ENCODE results near the gene EFNA4.

Gene EFNA4

GRCh38 chr1:155075535-155075934 lies 12.0 kb downstream of the EFNA4 start:
- DNase-seq: no peak

- DNase-seq: no peak
Measured at GRCh38 chr1:155076371-155076770, 12.8 kb downstream of the EFNA4 start.

GRCh38 chr1:155077346-155077745 lies 13.8 kb downstream of the EFNA4 start:
- DNase-seq: no peak

- DNase-seq: no peak
Measured at GRCh38 chr1:155077758-155078445, 14.4 kb downstream of the EFNA4 start.

DNA sequence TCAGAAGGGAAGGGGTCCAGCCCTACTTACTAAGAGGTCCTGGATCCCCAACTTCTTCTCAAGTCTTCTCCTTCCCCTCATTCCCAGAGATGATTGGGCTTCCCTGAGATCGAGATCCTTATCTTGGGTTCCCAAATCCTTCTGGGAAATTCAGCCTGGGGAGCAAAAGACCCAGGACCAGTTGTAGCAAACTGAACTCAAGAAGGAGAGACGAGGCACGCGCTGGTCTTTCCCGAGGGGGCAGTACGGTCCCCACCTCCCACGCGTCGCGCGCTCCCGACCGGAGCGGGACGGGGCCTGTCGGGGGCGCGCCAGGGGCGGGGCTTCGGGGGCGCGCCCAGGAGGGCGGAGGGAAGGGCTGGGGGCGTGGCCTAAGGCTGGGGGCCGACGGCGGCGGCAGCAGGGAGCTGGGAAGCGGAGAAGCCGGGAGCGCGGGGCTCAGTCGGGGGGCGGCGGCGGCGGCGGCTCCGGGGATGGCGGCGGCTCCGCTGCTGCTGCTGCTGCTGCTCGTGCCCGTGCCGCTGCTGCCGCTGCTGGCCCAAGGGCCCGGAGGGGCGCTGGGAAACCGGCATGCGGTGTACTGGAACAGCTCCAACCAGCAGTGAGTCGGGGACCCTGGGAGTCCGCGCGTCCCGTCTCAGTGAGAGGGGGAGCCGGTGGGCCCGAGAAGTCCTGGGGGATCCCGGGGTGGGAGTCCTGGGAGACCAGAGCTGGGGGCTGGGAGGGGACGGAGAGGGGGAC lies 15.1 kb downstream of the EFNA4 start, which contains the start of gene EFNA3:
TSS of gene EFNA3 (plus strand) at position 369 of the 741 bp plus-strand sequence. CDS start at position 474, 105 bp downstream.
- peak; percentile 49 for DNase-seq

GRCh38 chr1:155079210-155079486 lies 15.6 kb downstream of the EFNA4 start:
- DNase-seq: no peak

DNA sequence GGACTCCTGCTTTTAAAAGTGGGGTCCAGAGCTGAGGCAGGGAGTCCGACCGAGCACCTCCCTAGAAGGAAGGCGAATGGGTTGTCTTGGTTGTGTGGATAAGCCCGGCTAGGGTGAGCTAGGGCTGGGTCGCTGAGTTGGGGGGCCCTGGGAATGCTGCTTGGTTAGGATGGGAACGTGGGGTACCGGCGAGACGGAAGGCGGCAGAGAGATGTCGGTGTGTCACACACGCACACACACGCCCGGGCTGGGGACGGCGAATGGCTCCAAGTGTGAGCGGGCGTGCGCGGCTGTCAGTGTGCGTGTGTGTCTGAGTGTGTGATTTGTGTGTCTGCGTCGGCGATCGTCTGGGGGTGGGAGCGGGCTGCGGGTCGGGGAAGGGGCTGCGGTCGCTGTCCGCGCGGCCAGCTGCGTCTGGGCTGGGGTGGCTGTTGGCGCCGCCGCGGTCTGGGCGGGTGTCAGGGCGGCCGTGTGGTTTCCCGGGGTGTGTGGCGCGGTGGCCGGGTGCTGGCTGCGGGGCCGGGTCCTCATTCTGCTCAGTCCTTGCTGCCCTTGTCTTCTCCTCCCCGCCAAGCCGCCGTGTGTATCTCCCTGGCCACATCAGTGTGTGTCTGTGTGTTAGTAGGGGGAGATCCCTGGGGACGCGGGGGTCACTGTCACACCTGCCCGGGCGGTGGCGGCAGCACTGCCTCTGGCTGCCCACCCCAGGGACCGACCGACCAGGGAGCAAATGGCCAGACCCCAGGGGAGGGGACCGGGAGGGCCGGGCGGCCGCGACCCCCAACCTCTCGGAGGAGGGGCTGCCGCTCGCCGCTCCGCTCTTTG lies 16.2 kb downstream of the EFNA4 start:
- DNase-seq: no peak

DNA sequence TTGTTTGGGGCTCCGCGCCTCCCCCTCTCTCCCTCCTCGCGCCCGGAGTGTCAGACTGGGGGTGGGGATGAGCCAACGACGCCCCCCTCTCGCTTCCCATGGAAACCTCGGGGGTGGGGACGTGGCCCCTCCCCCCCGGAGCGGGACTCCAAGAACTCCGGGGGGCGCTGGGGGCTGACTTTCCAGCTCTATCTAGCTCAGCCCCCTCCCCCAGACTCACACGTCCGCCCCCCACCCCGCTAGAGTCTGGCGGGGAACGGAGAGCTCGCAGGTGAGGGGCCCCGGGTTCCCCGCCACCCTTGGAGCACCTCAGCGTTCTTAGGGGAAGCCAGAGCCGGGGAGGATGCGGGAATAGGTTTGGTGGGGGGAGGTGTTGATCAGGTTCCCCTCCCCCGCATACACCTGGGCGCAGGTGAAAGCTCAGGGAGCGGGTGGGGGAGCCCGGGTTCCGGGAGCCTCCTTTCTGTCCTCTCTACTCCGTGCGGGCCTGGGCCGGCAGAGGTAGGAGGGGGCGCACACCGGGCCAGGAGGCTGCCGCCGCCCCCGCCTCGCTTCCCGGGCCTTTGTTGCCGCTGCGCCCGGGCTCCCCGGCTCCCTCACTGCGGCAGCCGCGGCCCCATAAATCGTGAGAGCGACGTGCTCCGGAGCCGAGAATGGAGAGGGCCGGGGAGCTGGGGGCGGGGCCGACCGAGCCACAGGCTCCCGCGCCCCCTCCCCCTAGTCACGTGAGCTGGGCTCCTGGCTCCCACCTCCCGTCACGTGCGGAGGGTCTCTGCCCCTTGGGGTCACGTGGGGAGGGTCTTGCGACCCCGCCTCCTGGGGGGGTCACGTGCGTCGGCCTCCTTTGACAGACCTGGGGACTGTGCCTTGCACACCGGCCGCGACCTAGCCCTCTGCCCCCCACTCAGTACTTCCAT lies 17.0 kb downstream of the EFNA4 start:
- peak; percentile 26 for DNase-seq

DNA sequence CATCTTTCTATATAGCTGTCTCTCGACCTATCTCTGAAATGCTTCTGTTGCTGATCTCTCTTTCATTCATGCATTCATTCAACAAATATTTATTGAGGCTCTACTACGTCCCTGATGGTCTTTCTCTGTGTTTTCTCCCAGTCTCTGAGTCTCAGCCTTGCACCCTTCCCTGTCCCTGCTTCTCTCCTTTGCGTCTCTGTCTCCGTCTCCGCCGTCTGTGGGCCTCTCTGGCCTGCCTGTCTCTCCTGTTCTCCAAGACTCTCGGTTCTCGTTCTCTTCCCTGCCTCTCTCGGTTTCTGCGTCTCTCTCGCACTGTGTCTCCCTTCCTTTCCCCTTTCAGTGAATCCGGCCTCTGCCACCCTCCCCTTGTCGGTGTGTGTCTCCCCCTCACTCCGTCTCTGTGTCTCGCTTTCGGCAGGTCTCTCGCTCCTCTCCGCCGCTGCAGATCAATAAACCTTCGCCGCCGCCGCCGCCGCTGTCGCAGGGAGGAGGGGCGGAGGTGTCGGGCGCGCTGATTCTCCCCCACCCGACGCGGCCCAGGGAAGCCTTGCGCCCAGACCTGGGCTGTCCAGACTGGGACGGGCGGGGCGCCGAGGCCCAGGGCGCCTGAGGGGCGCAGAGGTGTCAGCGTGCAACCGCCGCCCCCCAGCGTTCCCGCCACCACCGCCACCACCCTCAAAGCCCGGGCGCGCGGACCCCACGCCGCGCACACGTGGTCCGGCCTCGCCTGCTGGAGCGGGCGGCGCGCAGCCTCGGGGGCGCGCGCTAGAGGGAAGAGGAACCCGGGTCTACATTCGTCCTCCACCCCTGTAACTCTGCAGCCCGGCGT lies 18.1 kb downstream of the EFNA4 start:
- DNase-seq: peak; percentile 35

GRCh38 chr1:155082301-155083051 lies 18.9 kb downstream of the EFNA4 start:
- peak; percentile 2 for DNase-seq

DNA sequence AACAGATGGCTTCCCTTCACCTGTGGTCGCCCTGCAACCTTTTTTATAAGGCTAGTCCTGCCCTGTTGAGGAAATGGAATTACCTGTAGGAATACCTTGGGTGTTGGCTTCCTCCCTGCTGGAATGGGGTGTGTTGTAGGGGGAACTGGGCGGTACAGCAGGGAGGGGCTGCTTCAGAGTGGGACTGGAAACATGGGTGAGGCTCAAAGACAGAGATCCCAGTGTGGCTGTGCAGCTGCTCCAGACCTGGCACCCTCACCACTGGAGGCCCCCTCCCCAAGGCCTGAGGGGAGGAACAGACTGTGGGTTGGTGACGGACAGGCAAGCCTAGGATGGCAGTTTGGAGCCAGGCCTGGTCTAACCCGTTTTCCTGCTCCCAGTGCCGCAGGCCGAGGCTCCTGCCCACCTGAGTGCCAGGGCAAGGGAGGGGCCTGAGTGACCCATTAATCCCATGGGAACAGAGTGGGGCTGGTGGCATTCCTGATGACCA lies 19.6 kb downstream of the EFNA4 start:
- no peak for DNase-seq

DNA sequence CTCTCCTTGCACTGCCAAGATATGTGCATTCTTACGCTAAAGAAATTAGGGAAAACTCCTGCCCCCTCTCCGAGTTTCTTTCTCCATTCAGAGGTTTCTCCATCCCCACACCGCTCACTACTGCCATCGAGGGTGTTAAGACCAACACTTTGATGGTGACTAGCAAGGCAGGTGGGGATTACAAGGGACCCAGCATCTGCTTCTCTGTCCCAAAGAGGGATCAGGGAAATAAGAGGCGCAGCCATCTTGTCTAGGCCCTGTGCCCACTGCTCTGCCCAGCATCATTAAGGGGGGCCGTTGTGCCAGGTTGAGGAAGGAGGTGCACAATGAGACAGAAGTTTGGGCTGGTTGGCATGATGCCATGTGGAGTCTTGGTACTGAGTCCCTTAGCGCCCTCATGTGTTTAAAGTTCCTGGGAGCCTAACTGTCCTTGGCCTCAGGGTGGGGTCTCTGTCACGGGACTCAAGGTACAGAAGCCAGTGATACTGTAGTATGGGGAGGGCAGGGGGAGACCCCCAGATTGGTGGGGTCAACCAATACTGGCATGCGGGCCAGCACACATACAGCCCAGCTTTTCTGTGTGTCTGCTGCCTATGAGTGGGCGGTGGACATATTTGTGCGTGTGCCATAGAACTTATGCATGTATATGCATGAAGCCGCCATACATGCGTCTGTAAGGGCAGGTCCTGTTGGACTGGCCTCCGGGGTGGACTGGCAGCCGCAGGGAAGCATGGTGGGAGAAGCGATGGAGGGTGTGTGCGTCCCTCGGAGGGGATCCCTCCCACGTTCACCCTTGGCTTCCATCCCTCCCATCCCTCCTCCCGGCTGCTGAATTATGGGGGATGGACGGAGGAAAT lies 20.6 kb downstream of the EFNA4 start:
- DNase-seq: no peak

DNA sequence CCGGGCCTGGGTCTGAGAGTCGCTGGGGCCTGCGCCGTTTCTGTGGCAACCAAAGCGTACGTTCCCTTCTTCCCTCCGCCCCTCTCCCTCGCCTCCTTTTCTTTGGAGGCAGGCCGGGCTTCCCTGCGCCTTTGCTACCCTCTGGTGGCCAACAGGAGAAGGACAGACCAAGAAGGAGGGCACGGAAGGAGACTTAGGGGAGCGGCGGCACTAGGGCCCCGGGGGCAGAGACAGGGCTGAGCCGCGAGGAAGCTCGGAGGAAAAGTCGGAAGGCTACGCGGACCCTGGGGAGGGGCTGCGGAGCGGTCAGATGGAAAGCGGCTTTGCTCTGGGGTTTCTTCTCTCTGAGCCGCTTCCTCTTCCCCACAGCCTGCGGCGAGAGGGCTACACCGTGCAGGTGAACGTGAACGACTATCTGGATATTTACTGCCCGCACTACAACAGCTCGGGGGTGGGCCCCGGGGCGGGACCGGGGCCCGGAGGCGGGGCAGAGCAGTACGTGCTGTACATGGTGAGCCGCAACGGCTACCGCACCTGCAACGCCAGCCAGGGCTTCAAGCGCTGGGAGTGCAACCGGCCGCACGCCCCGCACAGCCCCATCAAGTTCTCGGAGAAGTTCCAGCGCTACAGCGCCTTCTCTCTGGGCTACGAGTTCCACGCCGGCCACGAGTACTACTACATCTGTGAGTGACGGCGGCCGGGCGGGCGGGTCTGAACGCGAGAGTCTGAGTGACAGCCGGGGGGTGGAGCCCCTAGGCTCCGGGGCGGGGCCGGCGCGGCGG lies 21.4 kb downstream of the EFNA4 start:
- peak; percentile 91 for DNase-seq

DNA sequence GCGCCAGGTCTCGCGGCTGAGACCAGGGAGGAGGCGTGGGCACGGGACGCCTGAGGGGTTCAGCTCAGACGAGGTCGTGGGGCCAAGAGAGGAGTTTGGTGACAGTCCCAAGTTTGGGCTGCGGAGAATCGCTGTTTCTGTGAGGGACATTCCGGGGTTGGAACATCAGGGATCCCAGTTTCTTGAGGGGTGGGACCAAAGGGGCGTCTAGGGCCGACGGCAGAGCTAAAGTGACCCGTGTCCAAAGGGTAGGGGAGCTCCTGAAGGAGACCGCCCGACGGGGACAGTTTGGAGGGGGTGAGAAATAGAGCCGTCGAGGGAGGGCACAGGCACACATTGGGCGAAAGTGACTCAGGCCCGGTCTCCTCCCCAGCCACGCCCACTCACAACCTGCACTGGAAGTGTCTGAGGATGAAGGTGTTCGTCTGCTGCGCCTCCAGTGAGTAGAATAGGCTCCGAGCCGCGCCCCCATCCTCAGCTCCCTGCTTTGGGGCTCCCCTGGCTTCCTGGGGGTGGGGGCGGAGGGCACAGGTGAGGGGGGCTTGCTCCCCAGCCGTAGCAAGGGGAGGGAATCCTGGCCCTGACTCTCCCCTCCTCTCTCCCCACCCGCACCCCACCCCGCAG lies 22.1 kb downstream of the EFNA4 start:
- peak; percentile 79 for DNase-seq

DNA sequence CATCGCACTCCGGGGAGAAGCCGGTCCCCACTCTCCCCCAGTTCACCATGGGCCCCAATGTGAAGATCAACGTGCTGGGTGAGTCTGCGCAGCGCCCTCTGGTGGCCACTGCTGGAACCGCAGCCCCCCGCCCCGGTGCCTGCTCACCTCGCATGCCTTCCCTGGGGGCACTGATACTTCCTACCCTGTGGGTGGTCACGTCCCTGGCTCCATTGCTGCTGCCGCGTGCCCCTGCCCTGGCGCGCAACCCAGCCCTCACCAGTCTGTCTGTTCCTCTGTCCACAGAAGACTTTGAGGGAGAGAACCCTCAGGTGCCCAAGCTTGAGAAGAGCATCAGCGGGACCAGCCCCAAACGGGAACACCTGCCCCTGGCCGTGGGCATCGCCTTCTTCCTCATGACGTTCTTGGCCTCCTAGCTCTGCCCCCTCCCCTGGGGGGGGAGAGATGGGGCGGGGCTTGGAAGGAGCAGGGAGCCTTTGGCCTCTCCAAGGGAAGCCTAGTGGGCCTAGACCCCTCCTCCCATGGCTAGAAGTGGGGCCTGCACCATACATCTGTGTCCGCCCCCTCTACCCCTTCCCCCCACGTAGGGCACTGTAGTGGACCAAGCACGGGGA lies 22.7 kb downstream of the EFNA4 start:
- peak; percentile 70 for DNase-seq

- DNase-seq: no peak
Measured at GRCh38 chr1:155086856-155087535, 23.5 kb downstream of the EFNA4 start.

All from stimulated activated naive CD4-positive, alpha-beta T cell treated with Interleukin-2 at 50 U/mL for 16 hours (primary cell).